Mucosa of stomach (tissue), 1 donor: Measurements from ENCODE around the gene C1orf21.

Experiments used
- H3K27me3 ChIP-seq: one replicate; pipeline ENCODE4 v1.7.0; 2013; ENCODE audit warnings: mild to moderate bottlenecking, low read length; ENCODE audit not compliant: control insufficient read depth, insufficient read depth
- H3K36me3 ChIP-seq: one replicate; pipeline ENCODE4 v1.7.0; 2013; ENCODE audit warnings: low read length; ENCODE audit not compliant: control insufficient read depth, insufficient read depth
- H3K4me1 ChIP-seq: one replicate; pipeline ENCODE4 v1.7.0; 2013; ENCODE audit warnings: mild to moderate bottlenecking, low read length; ENCODE audit not compliant: control insufficient read depth, insufficient read depth
- H3K4me3 ChIP-seq: one replicate; pipeline ENCODE4 v1.7.0; 2013; ENCODE audit warnings: low read length
- H3K9ac ChIP-seq: one replicate; pipeline ENCODE4 v1.7.0; 2013; ENCODE audit warnings: mild to moderate bottlenecking, low read length, moderate library complexity
- H3K9me3 ChIP-seq: one replicate; pipeline ENCODE4 v1.7.0; 2013; ENCODE audit warnings: mild to moderate bottlenecking, low read length, moderate library complexity; ENCODE audit not compliant: control insufficient read depth
- donor health status: Pancreatic carcinoma.

The C1orf21 gene

DNA sequence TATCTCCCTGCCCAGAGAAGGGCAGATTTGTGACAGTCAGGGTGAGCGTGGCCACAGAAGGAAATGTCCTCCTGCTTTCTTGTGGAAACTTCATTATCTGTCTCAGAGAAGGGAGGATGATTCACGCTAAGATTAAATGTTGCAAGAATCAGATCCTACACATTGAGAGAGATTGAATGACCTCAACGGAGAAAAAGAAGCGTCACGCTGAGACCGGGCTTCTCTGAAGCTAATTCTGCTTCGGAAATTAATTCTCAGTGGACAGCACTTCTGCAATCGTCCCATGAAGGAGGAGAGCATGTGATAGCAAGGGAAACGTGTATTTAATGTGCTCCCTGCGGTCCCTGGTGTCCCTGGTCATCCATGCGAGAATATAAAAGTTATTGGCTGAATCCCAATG lies 19.8 kb upstream of the C1orf21 start:
- H3K4me3 ChIP-seq: no peak overlapping the region
- H3K9me3 ChIP-seq: no peaks in the 10 kb centered on the region
- H3K36me3 ChIP-seq: no peaks in the 10 kb centered on the region
- H3K9ac ChIP-seq: no peak overlapping the region
- H3K27me3 ChIP-seq: no peaks in the 10 kb centered on the region
- H3K4me1 ChIP-seq: no peaks in the 10 kb centered on the region

DNA sequence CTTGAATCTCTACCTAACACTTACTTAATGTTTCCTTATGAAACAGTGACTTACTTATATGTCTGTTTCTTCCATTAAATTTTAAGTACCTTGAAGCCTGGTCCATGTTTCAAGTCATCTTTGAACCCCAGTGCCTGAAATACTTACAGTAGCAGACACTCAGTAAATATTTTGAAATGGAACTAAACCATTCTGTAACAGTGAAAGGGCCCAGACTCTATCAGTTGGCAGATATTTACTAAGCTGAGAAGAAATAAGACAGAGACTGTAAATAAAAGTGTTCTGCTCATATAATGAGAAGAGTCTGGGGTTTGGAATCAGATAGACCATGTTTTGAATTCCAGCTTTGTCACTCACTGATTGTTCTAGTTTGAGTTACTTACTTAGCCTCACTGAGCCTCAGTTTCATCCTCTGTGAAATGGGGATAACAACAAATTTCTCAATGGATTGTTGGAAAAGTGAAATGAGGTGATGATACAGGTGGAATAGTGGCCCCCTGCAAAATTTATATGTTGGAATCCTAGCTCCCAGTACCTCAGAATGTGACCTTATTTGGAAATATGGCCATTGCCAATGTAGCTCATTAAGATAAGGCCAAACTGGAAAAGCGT lies 19.3 kb upstream of the C1orf21 start:
- H3K9ac ChIP-seq: no peak overlapping the region
- H3K4me3 ChIP-seq: no peak overlapping the region
- H3K27me3 ChIP-seq: no peaks in the 10 kb centered on the region
- no peaks in the 10 kb centered on the region for H3K9me3 ChIP-seq
- H3K4me1 ChIP-seq: no peaks in the 10 kb centered on the region
- no peaks in the 10 kb centered on the region for H3K36me3 ChIP-seq

DNA sequence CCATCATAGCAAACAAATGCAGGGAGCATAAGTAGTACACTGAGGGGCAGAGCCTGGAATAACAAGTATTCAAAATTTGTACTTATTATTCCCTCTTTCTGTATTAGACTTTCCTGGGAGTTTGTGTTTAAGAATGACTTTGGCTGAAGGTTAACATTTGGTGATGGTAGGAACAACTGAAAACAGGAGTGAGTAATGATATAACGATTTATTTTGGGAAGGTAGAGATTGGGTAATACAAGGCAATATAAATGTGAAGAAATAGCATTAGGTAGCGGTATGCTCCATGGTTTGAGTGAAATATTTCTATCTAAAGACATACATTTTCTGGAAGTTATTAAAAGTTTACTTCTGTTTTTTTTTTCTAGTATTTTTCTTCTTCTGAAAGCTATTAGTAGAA lies 18.5 kb upstream of the C1orf21 start:
- Histone ChIP-seq H3K4me3 (no peak overlapping the region), H3K9ac (no peak overlapping the region), H3K4me1 (no peaks in the 10 kb centered on the region), H3K9me3 (no peaks in the 10 kb centered on the region), H3K27me3 (no peaks in the 10 kb centered on the region), H3K36me3 (no peaks in the 10 kb centered on the region)

DNA sequence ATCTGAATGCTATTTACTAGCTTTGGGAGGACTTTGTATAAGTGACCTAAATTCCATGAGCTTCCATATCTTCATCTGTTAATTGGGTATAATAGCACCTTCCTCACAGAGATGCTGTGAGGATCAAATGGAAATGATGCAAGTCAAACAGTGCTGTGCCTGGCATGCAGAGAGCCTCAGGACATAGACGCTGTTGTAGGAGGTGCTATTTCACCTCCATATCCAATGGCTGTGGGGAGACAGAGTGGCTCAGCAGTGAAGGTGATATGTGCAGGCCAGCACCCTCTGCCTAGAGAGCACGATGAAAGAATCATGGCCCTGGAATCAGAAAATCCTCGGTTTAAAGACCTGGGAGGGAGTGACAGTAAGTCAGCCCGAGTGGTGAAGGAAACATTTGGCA lies 16.0 kb upstream of the C1orf21 start:
- Histone ChIP-seq H3K27me3 (no peaks in the 10 kb centered on the region), H3K4me1 (no peaks in the 10 kb centered on the region), H3K9me3 (no peaks in the 10 kb centered on the region), H3K36me3 (no peaks in the 10 kb centered on the region), H3K9ac (no peak overlapping the region), H3K4me3 (no peak overlapping the region)

DNA sequence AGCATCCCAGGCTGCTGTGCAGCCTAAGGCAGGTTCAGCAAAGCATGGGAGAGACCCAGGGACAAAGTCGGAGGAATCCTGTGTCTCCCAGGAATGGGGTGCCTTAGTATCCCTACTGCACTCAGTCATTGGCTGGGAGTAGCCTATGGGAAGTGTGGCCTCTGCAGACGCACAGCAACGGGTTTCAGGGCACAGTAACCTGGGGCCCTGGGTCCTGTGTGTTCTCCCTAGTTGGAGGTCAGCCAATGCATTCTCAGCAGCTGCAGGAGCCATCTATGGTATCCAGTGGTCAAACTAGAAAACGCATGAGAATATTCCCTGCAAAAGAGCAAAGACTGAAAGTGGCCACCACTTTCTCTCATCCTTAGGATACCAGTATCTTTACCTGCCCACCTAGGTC lies 13.7 kb upstream of the C1orf21 start:
- Histone ChIP-seq H3K4me1 (no peaks in the 10 kb centered on the region), H3K36me3 (no peaks in the 10 kb centered on the region), H3K9me3 (no peaks in the 10 kb centered on the region), H3K9ac (no peak overlapping the region), H3K4me3 (no peak overlapping the region), H3K27me3 (no peaks in the 10 kb centered on the region)

DNA sequence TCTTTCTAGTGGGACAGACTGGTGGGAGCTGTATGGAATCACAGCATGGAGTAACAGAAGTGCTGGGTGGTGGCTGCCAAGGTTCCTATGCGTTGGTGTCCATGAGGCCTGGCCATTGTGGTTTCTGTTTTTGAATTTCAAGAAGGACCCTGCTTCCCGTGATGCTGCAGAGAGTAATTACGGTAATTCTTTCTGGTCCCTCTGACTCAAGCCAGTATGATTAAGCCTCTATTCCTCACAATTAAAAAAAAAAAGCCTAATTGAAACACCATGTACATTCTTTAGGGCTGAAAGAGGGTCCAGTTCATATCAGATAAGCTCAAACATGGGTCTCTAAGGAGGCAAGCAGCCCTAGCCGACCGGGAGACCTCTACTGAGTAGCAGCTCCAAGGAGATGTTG lies 10.5 kb upstream of the C1orf21 start:
- Histone ChIP-seq H3K9ac (no peak overlapping the region), H3K9me3 (no peaks in the 10 kb centered on the region), H3K27me3 (no peaks in the 10 kb centered on the region), H3K36me3 (no peaks in the 10 kb centered on the region), H3K4me1 (peaks cover 6% of the 10 kb centered on the region), H3K4me3 (no peak overlapping the region)

DNA sequence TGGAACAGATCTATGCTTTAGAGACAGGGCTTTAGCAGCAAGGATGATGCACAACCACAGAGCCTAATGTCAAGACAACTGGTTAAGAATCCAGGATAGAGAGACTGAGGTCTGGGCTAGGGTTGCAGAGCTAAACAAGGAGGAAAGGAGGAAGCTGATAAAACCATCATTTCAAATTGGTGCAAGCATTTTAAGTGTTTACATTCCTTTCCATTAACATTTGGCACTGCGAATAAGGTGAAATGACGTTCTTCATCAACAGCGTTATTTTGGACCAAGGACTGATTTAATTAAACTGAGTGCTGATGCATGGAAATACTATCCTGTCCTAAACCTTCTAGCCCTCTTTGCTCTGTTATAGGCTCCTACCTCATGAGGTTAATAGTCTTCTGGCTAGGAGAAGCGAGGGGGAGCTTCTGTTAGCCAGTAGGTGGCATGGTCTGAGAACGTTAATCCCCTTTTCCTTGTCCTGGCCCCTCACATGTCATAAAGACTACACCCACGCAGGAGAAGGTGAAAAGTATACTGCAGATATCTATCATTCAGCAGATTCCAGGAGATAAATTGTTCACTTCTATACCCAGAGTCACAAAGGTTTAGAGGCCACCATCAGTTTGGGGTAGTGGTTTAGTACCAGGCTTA lies 7.6 kb upstream of the C1orf21 start:
- Histone ChIP-seq H3K36me3 (no peaks in the 10 kb centered on the region), H3K9ac (no peak overlapping the region), H3K27me3 (no peaks in the 10 kb centered on the region), H3K9me3 (no peaks in the 10 kb centered on the region), H3K4me1 (peaks cover 6% of the 10 kb centered on the region), H3K4me3 (no peak overlapping the region)

DNA sequence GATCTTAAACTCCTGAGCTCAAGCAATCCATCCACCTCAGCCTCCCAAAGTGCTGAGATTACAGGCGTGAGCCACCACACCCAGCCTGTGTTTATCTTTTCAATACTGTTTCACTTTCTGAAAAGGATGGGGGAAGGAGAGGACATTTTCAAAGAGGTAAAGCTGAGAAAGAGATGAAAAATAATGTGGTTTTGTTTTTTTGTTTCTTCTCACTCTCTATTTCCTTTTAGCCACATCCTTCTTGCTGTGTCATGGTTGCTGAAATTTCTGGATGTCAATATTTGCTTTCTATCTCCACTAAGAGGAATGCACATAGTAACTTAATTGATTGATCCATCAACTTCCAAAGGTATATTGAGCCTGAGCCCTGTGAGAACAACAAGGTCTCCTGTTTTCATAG lies 6.4 kb upstream of the C1orf21 start:
- Histone ChIP-seq H3K9me3 (no peaks in the 10 kb centered on the region), H3K4me3 (no peak overlapping the region), H3K9ac (no peak overlapping the region), H3K27me3 (no peaks in the 10 kb centered on the region), H3K36me3 (no peaks in the 10 kb centered on the region), H3K4me1 (peaks cover 6% of the 10 kb centered on the region)

DNA sequence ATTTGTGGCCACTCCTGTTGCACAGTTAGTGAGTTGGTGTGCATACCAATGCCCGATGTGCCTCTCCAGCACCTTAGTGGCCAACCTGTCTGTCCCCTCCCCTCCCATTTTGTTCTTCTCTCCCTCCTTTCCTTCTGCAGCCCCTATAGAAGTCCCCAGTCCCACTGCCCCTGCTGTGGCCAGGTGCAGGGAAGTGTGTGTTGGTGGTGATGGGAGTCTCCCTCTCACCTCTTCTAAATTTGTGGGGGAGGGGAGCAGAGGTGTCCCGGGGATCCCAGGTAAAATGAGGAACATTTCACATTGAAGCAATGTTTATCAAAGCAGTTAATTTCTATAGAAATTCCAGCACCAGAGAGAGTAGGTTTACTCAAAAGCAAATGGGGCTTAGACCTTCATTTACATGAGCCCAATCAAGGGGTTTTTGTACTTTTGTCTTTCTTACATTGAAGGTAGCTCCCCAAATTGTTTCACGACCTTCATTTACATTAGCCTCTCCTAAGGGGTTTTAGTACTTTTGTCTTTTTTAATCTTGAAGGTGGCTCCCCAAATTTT lies 3.0 kb upstream of the C1orf21 start:
- no peak overlapping the region for H3K4me3 ChIP-seq
- H3K9ac ChIP-seq: no peak overlapping the region
- no peaks in the 10 kb centered on the region for H3K9me3 ChIP-seq
- peaks cover 9% of the 10 kb centered on the region for H3K4me1 ChIP-seq
- H3K27me3 ChIP-seq: no peaks in the 10 kb centered on the region
- no peaks in the 10 kb centered on the region for H3K36me3 ChIP-seq

DNA sequence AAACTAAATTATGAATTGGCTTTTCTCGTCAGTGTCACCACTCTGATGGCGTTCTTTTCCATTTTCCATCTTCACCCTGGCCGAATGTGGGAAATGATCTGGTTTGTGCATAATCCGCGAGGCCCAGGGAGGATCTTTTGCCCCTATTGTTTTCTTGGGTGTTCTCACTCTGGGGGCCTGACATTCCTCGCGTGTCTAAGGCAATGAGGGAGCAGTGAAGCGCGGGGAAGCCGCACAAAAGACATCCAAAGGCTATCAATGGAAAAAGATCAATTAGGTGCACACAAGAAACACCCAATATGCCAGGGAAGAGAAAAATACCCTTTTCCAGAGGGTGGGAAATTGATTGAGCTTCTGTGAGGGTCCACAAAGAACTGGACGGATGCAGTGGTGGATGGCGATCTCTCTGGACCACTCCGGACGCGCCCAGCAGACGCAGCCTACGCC lies 941 bp upstream of the C1orf21 start:
- Histone ChIP-seq H3K27me3 (no peaks in the 10 kb centered on the region), H3K4me1 (peaks cover 4% of the 10 kb centered on the region), H3K9me3 (no peaks in the 10 kb centered on the region), H3K4me3 (no peak overlapping the region), H3K36me3 (no peaks in the 10 kb centered on the region), H3K9ac (peak overlapping the region; percentile 74)

DNA sequence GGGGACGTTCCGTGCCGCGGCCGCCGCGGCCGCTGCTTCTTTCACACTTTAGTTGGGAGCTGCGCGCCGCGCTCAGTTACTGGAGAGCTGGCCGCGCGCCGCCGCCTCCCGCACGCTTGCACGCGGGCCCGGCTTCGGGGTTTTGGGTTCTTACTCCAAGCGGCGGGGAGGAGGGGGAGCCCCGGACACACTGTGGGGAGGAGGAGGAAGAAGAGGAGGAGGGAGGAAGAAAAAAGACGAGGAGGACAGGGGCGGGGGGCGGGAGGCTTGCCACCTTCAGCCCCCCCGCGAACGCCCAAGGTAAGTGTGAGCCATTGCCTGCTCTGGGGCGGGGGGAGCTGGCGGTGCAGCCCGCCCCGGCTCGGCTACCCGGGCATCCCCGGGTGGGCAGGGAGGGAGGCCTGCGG lies 243 bp downstream of the C1orf21 start:
- Histone ChIP-seq H3K27me3 (no peaks in the 10 kb centered on the region), H3K4me3 (no peak overlapping the region), H3K36me3 (no peaks in the 10 kb centered on the region), H3K4me1 (peaks cover 4% of the 10 kb centered on the region), H3K9me3 (no peaks in the 10 kb centered on the region), H3K9ac (peak overlapping the region; percentile 80)

DNA sequence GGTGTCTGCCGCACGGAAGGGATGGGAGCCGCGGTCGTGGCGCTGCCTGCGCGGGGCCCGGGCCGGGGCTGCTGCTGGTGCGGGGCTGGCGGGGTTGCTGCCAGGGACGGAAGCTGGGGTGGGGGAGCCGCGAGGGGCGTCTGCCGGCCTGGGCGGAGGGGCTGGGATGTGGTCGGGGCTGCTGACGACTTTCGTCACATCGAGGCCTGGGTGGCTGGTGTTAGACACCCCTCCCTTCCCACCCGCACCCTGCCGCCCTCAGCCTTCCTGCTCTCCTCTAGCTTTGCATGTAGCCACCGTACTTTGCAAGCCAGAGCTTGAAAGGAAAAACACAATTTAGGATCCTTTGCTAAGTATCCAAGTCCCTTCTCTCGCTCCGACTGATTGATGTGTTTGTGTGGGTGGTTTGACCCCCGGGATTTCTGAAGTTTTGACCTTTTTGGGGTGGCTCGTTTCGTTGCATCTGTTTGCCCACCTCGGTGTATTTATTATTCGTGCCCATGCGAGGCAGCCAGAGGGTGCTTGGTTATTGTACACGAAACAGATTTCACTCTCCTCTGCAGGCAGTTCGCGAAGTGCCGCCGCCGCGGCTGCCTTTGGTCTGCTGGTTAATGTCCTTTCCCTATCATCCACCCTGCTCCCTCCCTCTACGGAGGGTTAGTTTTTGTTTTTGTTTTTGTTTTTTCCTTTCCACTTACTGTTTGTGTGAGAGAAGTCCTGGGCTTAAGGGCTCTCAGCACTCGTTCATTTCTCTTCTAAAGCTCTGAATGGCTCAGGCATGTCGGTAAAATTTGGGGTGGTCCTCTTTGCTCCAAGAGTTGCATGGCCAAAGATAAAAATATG lies 868 bp downstream of the C1orf21 start:
- Histone ChIP-seq H3K4me1 (peaks cover 4% of the 10 kb centered on the region), H3K27me3 (no peaks in the 10 kb centered on the region), H3K36me3 (no peaks in the 10 kb centered on the region), H3K9ac (peak overlapping the region; percentile 80), H3K4me3 (peak overlapping the region; percentile 82), H3K9me3 (no peaks in the 10 kb centered on the region)
